HEK293 (cell line): ENCODE measurements around the gene GPRC5D.

Source experiments
- ATF2 ChIP-seq: fragments of 450-650 bp; formaldehyde crosslinking; IDR thresholded peaks from 2 replicates; pipeline ENCODE4 v1.5.1; 2016; ENCODE audit warnings: missing biosample characterization, missing genetic modification characterization, low read depth
- PBX3 ChIP-seq: sonication (generic); formaldehyde crosslinking; IDR thresholded peaks from 2 replicates; pipeline ENCODE4 v1.8.1; 2022; ENCODE audit warnings: mild to moderate bottlenecking, moderate library complexity, missing genetic modification reagents
- ZNF660 ChIP-seq: fragments of 450-650 bp; IDR thresholded peaks from 2 replicates; pipeline ENCODE4 v1.5.1; 2018; ENCODE audit warnings: missing biosample characterization, mild to moderate bottlenecking, missing genetic modification characterization

- TF ChIP-seq PBX3 (CRISPR knock-in tag), result no peak
- TF ChIP-seq ZNF660 (tag by site-specific recombination), result no peak
- TF ChIP-seq ATF2, result no peak
Measured at GRCh38 chr12:12993367-12993766, 41.4 kb upstream of the GPRC5D start.
